ENCODE data around the gene KIAA0232.

The KIAA0232 gene, protein sequence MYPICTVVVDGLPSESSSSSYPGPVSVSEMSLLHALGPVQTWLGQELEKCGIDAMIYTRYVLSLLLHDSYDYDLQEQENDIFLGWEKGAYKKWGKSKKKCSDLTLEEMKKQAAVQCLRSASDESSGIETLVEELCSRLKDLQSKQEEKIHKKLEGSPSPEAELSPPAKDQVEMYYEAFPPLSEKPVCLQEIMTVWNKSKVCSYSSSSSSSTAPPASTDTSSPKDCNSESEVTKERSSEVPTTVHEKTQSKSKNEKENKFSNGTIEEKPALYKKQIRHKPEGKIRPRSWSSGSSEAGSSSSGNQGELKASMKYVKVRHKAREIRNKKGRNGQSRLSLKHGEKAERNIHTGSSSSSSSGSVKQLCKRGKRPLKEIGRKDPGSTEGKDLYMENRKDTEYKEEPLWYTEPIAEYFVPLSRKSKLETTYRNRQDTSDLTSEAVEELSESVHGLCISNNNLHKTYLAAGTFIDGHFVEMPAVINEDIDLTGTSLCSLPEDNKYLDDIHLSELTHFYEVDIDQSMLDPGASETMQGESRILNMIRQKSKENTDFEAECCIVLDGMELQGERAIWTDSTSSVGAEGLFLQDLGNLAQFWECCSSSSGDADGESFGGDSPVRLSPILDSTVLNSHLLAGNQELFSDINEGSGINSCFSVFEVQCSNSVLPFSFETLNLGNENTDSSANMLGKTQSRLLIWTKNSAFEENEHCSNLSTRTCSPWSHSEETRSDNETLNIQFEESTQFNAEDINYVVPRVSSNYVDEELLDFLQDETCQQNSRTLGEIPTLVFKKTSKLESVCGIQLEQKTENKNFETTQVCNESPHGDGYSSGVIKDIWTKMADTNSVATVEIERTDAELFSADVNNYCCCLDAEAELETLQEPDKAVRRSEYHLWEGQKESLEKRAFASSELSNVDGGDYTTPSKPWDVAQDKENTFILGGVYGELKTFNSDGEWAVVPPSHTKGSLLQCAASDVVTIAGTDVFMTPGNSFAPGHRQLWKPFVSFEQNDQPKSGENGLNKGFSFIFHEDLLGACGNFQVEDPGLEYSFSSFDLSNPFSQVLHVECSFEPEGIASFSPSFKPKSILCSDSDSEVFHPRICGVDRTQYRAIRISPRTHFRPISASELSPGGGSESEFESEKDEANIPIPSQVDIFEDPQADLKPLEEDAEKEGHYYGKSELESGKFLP (N-terminal part only)

DNA sequence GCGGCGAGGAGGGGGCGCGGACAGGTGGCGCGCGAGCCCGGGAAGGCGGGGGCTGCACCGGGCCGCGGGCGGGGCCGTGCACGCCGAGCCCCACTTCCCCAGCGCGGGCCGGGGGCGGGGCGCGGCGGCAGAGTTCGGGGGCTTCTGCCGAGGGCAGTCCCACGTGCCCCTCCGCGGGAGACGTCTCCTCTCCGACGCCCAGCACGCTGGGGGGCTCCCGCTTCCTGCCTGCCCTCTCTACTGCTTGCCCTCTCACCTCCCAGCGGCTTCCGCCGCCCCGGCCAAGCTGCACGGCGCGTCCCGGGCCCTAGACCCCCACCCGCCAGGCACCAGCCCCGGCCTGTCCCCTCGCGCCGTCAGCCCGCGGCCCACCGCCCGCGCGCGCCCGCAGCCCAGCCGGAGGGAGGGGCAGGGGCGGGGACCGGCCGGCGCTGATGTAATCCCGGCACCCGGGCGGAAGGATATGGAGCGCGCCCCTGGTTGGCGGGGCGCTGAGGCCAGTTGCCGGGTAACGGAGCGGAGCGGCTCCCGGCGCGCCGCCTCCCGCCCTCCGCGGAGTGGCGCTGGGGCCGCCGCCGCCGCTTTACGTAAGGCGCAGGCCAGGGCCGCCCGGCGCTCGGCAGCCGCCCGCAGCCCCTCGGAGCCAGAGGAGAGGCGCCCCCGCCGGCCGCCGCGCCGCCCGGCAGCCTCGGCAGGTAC is at the start of gene KIAA0232:
Gene KIAA0232 (plus strand): TSS at position 581 of the 699 bp plus-strand sequence. CDS start 41,727 bp downstream, outside the sequence.
- peak; percentile 98 for DNase-seq (ENCODE audit: low read depth)

DNA sequence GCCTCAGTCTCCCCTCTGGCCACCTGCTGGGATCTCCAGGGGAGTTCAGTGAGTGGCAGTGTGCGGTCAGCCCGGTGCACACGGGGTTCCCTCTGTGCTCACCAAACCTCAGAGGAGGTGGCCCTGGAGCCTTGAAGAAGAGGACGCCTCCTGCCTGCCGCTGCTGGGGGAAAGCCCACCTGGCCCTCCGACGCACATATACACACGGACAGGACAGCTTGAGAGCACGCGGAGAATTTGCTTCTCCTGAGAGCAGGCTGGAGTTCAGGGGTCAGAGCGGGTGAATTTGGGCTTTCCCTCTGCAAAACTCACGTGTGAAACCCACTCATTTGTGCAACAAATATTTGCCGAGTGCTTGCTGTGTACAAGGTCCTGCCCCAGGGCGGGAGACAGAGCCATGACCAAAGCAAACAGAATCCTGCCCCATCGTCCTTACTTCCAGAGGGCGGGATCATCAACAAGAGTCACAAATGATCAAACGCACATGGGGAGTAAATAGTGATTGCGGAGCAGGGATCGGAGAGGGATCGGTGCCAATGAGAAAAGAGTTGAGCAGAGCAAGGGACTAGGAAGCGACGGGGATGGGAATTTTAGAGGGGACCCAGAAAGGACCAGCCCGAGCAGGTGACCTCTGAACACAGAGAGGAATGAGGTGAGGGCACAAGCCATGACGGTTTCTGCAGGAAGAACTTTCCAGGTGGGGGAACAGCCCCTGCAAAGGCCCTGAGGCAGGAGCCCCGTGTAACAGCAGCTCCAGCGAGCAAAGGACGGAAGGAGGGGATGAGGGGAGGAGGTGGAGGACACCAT is 49.0 kb upstream of the KIAA0232 start:
- no peak for DNase-seq (ENCODE audit: low read depth)

DNA sequence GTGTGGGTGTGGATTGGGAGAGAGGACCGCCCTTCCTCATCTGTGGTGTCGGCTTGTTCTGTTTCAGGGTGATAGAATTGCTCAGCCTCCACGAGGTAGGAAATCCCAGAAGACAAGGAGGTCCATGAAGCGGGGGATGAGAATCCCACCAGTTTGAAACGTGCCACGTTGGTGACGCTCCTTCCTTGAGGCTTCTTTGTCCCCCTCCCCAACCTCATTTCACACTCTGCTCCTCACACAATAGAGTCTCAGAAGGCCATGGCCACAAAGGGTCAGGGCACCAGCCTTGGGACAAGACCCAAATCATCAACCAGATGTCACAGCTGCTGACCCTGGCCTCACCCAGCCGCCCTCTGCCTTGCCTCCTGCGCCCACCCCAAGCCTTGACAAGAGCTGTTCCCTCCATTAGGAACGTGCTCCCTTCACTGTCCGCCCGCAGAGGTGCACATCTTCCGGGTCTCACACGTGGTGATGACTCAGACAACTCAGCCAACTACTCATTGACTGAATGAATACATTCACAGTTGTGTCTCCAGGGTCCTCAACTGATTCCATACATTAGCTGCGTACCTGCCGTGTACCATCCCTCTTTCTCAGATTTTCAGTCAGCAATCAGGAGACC is 48.3 kb upstream of the KIAA0232 start:
- no peak for DNase-seq (ENCODE audit: low read depth)

DNA sequence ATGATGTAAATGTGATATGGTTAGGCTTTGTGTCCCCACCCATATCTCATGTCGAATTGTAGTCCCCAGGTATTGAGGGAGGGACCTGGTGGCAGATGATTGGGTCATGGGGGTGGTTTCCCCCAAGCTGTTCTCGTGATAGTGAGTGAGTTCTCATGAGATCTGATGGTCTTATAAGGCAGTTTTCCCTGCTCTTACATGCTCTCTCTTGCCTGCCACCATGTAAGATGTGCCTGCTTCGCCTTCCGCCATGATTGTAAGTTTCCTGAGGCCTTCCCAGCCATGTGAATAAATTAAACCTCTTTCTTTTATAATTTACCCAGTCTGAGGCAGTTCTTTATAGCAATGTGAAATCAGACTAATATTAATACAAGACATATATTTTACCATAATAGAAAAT is 42.6 kb upstream of the KIAA0232 start:
- no peak for DNase-seq (ENCODE audit: low read depth)

DNA sequence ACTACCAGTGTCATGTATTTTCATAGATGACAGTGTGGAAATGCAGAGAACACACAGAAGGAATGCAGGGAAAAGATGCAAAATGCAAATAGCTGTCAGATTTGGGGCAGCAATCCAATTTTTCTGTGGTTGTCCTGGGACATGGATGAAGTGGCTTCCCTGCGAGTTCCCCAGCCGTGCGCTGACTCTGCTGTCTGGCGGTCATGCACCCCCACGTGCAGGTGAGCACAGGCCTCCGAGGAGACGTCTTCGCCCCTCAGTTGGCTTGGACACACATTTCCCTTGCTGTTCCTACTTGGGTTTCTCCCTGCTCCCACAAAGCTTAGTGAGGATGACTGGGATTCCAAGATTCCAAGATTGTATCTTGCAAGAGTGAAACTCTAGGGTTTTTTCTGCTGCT is 42.2 kb upstream of the KIAA0232 start:
- no peak for DNase-seq (ENCODE audit: low read depth)

DNA sequence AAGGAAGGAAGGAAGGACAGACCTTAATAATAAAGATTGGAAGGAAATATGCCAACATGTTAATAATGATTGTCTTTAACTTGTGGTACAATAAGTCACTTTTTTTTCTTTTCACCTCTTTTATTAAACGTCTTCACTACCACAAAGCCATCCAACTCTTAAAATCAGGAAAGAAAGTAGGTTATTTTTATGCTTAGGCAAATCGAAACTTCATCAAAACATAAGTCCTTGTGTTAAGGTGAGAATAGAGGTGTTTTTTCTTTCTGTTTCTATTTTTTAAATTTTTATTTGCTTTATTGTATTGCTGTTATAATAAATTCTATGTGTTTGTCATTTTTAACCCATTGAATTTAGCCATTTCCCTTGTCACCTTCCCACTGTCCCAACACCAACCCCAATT is 40.0 kb upstream of the KIAA0232 start:
- DNase-seq (ENCODE audit: low read depth): no peak

DNA sequence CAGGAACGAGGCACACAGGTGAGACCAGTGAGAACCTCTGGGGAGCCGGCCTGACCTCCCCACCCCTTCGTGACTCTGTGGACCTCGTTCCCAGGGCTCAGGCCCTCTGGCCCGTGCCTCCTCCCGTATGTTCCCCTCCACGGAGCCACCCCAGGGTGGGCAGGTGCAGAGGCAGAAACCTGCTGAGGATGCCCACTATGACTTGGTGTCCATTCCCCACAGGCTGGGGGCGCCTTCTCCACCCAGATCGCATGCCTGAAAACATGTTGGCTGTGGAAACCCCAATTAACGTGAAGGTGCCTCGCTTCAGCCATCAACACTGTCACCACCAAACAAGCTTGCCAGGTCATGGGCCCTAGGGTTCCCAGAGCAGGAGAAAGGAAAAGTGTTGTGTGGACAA is 39.5 kb upstream of the KIAA0232 start:
- DNase-seq (ENCODE audit: low read depth): no peak

DNA sequence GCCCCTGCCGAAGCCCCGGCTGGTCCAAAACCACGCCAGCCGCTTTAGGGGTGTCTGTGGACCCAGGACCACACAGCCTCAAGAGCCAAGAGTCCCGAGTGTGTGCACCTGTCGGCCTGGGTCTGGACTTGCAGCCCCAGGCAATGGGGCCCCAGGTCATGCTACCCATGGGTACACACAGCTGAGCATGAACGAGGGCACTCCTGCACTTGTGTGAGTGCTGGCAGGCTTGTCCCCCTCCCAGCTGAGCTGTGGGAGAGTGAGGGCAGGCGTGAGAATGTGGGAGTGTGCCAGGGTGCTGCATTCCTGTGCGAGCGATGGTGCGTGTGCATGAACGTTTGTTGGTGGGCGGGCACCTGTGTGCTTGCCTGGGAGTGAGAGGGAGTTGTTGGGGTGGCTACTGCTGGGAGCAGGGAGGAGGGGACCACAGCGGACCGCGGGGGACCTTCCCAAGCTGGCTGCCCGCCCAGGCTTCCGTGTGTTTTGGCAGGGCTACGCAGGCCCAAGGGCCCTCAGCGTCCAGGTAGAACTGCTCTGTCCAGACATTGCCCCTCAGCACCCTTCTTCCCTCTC is 35.7 kb upstream of the KIAA0232 start:
- DNase-seq (ENCODE audit: low read depth): no peak

DNA sequence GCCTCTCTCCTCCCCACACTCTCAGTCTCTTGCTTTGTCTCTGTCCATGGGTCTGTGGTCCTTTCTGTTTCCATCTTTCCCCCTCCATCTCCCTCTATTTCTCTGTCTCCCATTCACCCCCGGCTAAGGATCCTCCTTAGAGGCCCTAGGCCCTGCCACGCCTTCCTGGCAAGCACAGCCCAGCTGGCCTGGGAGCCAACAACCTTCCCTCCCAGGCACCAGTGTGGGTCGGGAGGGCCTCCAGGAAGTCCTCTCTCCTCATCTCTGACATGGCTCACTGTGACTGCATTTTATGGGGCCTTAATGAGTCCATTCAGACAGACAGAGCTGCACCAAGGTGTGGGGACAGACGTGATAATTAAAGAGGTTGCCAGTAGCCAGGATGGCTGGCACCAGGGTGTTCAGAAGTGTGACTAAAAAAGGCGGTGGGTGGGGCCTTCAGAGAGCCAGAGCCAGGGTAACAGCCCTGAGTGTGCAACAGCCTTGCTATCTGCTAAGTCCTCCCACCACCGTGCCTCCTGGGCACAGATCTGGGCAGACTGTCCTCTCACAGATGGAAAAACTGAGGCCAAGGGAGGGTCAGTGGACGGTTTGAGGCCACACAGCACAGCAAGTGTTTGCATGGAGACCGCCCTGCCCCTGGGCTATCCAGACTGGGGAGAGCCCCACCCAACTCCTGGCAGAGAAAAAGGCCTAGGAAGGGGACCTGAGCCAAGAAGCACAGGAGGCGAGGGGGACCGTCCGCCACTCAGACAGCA is 35.1 kb upstream of the KIAA0232 start:
- DNase-seq (ENCODE audit: low read depth): no peak

DNA sequence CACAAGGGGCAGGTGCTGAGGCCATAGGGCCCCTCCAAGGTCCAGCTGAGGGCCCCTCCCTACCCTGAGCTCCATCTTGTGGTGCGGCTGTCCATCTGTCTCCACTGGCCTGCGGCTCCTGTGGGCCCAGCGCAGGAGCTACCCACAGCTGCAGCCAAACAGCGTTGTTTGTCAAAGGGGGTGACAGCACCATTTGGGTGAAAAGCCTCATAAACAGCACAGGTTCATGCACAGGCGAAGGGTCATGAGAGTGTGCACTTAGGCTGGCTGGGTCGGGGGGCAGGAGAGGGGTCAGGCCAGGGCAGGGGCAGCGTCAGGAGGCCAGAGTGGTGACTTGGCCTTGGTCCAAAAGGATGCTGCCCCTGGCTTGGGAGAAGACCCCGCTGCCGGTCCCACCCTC is 34.2 kb upstream of the KIAA0232 start:
- DNase-seq (ENCODE audit: low read depth): no peak

DNA sequence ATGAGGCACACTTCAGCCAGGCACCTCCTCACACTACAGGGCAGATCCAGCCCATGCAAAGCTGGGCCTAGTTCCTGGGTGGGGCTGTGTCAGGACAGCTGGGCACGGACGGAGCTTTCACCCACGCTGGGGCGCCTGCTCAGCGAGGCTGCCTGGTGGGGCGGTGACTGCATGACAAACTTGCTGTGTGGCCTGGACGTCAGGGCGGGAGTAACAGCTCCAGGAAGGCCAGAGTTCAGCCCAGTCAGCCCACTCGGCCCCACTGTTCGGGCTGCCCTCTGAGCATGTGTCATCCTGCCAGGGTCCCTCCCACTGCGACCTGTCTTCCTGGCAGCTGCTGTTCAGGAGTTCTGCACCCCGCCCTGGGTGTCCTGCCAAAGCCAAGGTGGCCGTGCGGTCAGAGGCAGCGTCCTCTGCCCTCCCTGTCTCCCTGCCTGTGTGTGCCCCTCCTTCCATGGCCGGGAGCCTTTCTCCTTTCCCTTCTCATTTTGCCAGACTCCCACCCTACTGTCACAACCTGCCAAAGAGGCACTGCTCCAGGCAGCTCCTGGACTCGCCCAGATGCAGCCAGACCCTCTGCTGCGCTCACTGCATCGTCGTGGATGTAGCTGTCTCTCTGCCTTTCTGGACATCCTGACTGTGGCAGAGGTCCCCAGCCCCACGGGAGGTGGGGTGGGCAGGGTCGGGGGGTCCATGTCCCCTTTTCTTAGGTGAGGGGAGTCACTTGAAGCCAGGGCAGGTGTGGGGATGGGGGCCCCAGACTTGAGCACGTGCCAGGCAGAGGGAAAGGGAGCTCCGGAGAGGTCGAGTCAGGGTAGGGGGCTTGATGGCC is 33.0 kb upstream of the KIAA0232 start:
- DNase-seq (ENCODE audit: low read depth): peak; percentile 27

DNA sequence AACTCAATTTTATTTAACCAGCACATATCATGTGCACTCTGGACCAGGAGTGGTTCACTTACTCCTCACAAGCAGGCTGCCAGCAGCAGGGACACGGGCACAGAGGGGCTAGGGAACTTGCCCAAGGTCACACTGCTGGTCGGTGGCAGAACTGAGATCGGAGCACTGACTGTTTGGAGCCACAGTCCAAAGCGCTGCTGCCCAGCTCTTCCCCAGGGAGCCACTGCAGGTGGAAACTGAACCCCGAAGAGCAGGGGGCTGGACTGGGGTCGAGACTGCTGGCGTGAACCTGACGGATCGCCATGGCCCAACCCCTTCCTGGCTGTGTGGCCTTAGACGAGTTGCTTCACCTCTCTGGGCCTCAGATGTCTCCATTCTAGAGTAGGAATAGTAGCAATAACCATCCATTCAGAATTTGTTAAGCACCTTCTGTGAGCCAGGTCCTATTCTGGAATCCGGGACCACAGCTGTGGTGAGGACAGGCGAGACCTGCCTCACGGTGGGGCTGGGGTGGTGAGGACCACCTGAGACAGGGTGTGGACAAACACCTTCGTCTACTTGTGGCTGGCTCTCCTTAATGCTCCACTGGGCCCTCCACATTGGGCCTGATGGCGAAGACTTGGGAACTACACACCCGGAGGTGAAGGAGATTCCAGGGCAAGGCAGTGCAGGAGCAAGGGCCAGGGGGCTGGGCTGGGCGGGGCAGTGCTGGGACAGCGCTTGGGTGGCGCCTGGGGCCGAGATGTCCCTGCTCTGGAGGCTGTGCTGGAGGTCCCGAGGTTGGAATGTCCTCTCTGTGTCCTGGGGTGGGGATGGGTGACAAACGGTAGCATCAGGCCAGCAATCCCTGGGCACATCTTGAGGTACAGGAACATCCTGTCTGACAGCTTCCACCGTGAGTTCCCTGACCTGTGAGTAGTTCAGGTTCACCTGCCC is 32.0 kb upstream of the KIAA0232 start:
- no peak for DNase-seq (ENCODE audit: low read depth)

DNA sequence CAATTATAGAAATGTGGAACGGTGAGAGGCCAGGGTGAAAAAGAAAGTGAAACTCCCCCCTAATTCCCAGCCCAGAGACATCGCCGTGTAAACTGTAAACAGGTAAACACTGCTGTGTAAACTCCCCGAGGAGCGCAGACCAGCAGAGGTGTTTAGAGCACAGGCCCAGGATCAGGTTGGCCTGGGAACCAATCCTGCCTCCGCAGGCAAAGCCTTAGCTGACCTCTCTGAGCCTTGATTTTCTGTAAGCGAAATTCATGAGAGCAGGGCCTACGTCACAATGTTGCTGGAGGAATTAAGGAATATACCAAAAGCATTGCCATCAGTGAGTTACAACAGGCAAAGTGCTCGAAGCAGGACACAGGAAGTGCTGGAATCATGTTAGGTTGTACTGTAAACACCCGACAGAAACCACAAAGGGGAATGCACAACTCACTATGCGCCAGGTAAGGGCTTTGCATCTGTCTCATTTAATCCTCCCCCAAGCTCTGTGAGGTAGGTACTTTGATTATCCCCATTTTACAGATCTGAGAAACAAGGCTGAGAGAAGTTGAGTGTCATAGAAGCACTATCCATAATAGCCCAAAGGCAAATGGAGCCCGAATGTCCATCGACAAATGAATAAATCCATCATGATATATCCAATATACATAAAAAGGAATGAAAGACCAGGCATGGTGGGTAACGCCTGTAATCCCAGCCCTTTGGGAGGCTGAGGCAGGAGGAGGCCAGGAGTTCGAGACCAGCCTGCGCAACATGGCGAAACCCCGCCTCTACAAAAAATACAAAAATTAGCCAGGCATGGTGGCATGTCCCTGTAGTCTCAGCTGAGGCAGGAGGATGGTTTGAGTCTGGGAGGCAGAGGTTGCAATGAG is 30.7 kb upstream of the KIAA0232 start:
- DNase-seq (ENCODE audit: low read depth): no peak

DNA sequence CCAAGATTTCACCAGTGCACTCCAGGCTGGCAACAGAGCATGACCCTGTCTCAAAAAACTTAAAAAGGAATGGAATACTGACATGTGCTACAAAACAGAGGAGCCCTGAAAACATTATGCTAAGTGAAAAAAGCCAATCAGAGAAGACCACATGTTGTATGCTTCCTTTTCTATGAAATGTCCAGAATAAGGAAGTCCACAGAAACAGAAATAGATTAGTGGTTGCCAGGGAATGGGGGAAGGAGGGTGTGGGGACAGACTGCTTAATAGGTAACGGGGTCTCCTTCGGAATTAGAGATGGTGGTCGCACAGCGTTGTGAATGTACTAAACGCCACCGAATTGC is 30.1 kb upstream of the KIAA0232 start:
- no peak for DNase-seq (ENCODE audit: low read depth)

DNA sequence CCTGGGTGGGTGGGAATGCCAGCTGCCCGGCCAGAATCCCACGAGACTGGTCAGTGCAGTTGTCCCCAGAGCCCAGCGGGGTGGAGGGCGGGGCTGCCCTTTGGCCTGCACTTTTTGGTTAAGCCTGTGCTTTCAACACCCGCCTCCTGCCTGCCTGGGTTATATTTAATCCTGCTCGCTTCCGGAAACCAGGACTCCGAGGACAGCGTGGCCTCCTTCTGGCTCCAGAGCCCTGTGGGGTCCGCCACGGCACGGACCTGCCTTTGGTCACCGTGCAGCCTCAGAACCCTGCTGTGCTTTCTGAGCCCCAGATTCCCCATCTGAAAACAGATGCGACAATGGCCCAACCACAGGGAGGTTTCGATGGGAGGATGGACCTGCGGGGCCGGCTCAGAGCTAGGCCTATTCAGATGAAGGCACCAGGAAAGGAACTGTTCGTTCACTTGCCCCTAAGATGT is 29.4 kb upstream of the KIAA0232 start:
- no peak for DNase-seq (ENCODE audit: low read depth)

DNA sequence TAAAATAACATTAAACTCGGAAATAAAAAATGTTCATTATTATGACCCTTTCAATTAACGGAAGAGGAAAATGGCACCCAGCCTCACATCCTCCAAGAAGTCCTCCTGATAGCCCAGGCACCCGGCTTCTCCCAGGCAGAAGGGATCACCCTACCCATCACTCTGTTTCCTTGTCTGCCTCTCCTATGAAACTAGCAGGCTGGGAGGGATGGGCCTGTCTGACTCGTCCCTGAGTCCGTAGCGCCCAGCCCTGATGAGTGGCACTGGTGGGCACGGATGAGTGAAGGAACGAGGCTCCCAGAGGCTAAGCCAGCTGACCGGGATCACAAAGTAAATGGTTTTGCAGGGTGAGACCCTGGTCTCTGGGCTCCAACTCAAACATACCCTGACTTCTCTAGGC is 28.6 kb upstream of the KIAA0232 start:
- no peak for DNase-seq (ENCODE audit: low read depth)

Measured in fibroblast of gingiva (primary cell).